K562 (cell line): ENCODE data around the gene PNPLA2. TPM values are rescaled to one million over a fixed set of nuclear protein-coding genes. Genes with fewer than 3 reads are reported as not detected.

Experiments
- AFF1 ChIP-seq, 2 experiments: fragments of 450-650 bp; IDR thresholded peaks; 2 replicates each; pipeline ENCODE4 v1.6.1; 2018; ENCODE audit warnings: mild to moderate bottlenecking in 2 of 2, low read depth in 1 of 2; ENCODE audit not compliant: partially characterized antibody in 2 of 2
- ATF1 ChIP-seq, 2 experiments: fragments of 450-650 bp in 1 of 2; IDR thresholded peaks; 2 replicates each; pipeline ENCODE4 v1.6.1; 2016; ENCODE audit warnings: missing compliant biosample characterization in 1 of 2, missing genetic modification characterization in 1 of 2
- CEBPG ChIP-seq, 3 experiments: fragments of 200-800 bp in 1 of 3; sonication (Bioruptor generic) in 1 of 3; sonication (generic) in 1 of 3; formaldehyde crosslinking in 1 of 3; IDR thresholded peaks in 2 of 3; conservative IDR thresholded peaks in 1 of 3; 2 replicates each; pipeline versions ENCODE4 v1.6.1 to v1.8.0; 2016 to 2022; ENCODE audit warnings: missing compliant biosample characterization in 2 of 3, missing genetic modification characterization in 2 of 3, mild to moderate bottlenecking in 1 of 3, missing genetic modification reagents in 1 of 3
- DACH1 ChIP-seq: fragments of 450-650 bp; IDR thresholded peaks from 2 replicates; pipeline ENCODE4 v1.6.1; 2018; ENCODE audit not compliant: partially characterized antibody
- KHSRP ChIP-seq: fragments of 450-650 bp; IDR thresholded peaks from 2 replicates; pipeline ENCODE4 v1.6.1; 2017
- NR2C2 ChIP-seq, 2 experiments: fragments of 200-800 bp in 1 of 2; sonication (Bioruptor generic) in 1 of 2; sonication (generic) in 1 of 2; formaldehyde crosslinking in 1 of 2; IDR thresholded peaks; 2 replicates each; pipeline versions ENCODE4 v1.6.1 to v1.8.0; 2016 to 2022; ENCODE audit warnings: mild to moderate bottlenecking in 1 of 2, missing compliant biosample characterization in 1 of 2, missing genetic modification characterization in 1 of 2, missing genetic modification reagents in 1 of 2
- RAD51 ChIP-seq: fragments of 450-650 bp; IDR thresholded peaks from 2 replicates; pipeline ENCODE4 v1.7.1; 2016; ENCODE audit warnings: low read depth, mild to moderate bottlenecking, borderline replicate concordance
- RCOR1 ChIP-seq, 2 experiments: IDR thresholded peaks; 2 replicates each; pipeline ENCODE4 v1.6.1; 2012; ENCODE audit warnings: low read depth in 2 of 2, low read length in 2 of 2, borderline replicate concordance in 1 of 2, improper control_type of control experiment in 1 of 2
- SMARCA4 ChIP-seq: fragments of 450-650 bp; IDR thresholded peaks from 2 replicates; pipeline ENCODE4 v1.6.1; 2016
- ZFP1 ChIP-seq: fragments of 450-650 bp; formaldehyde crosslinking; IDR thresholded peaks from 2 replicates; pipeline ENCODE4 v1.4.0; 2020; ENCODE audit warnings: mild to moderate bottlenecking, mixed read lengths
- ZNF197 ChIP-seq: fragments of 200-800 bp; sonication (Bioruptor generic); IDR thresholded peaks from 2 replicates; pipeline ENCODE4 v1.6.1; 2016; ENCODE audit warnings: low read depth, missing genetic modification characterization, missing compliant biosample characterization
- polyA plus RNA-seq, 8 experiments: library from polyadenylated mRNA; depleted of rRNA in 4 of 8; stranded (reverse) in 5 of 8; unstranded in 3 of 8; fragments of >200 nt; fragmentation: Nextera tagmentation in 2 of 8; fragmentation: Illumina TruSeq in 1 of 8; extraction: Ambion mirVana in 2 of 8; extraction: Trizol in 1 of 8; gene quantifications; 2 replicates each; pipeline versions ENCODE4 v1.2.1 to v1.2.3, GENCODE V29; 2011 to 2014; ENCODE audit warnings: inconsistent platforms in 1 of 8, missing spikeins in 1 of 8
- total RNA-seq, 7 experiments: library from RNA; depleted of rRNA in 6 of 7; stranded (reverse); fragments of >200 nt in 6 of 7; fragmentation: Illumina TruSeq in 2 of 7; extraction: Trizol in 2 of 7; gene quantifications; 2 replicates each; pipeline versions ENCODE4 v1.2.1 to v1.2.3, GENCODE V29; 2011 to 2021; ENCODE audit warnings: low replicate concordance in 1 of 7
- TF ChIP-seq, protein P1 (sequence below): sonication (generic); formaldehyde crosslinking; IDR thresholded peaks from 2 replicates; pipeline ENCODE4 v1.8.0; 2022; ENCODE audit warnings: mild to moderate bottlenecking, missing genetic modification reagents
- TF ChIP-seq, protein P2 (sequence below), 2 experiments: fragments of 150-350 bp in 1 of 2; IDR thresholded peaks; 2 replicates each; pipeline ENCODE4 v1.6.1; 2012 to 2016; ENCODE audit warnings: low read depth in 2 of 2, low read length in 2 of 2, mild to moderate bottlenecking in 1 of 2, moderate library complexity in 1 of 2

PNPLA2 gene
- total and polyA plus RNA-seq, 9 of the 15 experiments (the other 6 are each of a cell fraction or from before 2014, with no cell fraction given), result 0.39 to 87.1 (median 8.4) TPM

DNA sequence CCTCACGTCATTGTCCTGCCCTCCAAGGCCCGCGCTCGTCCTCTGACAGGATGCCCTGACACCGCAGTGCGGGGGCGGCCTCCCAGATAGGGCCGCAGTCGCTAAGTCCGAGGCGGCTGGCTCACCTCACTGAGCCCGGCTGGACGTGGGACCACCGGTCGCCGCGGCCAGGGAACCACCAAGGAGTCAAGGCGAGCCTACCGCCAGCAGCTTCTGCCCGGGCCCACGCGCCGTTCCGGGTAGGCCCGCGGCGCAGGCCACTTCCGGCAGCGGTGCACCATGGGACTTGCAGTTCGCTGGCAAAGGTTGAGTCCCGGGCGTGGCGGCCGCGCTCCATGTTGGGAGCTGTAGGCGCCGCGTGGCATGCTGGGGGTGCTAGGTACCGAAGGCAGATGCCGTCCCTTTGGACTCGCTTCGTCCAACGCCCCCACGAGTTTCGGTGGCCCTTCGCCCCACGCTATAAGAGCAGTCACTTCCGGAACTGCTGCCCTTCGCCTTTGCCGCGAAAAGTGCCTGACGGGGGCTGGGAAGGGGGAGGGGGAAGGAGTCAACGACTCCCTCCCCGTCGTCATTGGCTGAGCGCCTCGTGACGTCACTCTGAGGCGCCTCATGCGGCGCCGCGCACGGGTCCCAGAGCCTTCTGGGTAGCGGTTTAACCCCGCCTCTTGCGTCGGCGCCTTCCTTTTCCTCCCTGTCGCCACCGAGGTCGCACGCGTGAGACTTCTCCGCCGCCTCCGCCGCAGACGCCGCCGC is 9.3 kb upstream of the PNPLA2 start, which contains the start of gene RPLP2 (continued):
- TF ChIP-seq AFF1 (IDR thresholded peaks at IDR 0.05; ENCODE audit: low read depth in 1 of 2, partially characterized antibody in 2 of 2) (peak in 1 of 2 experiments; percentile 97), DACH1 (no peak), ZFP1 (CRISPR knock-in tag) (no peak), ZNF197 (CRISPR knock-in tag) (peak; percentile 72; the same call in 1 of the 2 replicates), CEBPG (CRISPR knock-in tag; IDR thresholded peaks at IDR 0.05) (peak; percentile 26; the same call in 1 of the 2 replicates), CEBPG (tag; conservative IDR thresholded peaks at IDR 0.05 in 1 of 2, IDR thresholded peaks at IDR 0.05 in 1 of 2) (no peak), RCOR1 (IDR thresholded peaks at IDR 0.05; ENCODE audit: borderline replicate concordance in 1 of 2, low read depth in 2 of 2, low read length in 2 of 2) (peak; percentile 13 to 47; a peak in 2 of 4 replicates), ATF1 (CRISPR knock-in tag; IDR thresholded peaks at IDR 0.05) (peak; percentile 98), ATF1 (tag; IDR thresholded peaks at IDR 0.05) (peak; percentile 100), SMARCA4 (no peak), RAD51 (no peak; the same call in 1 of the 2 replicates), KHSRP (peak; percentile 98), NR2C2 (CRISPR knock-in tag; IDR thresholded peaks at IDR 0.05) (peak; percentile 88; the same call in 1 of the 2 replicates), NR2C2 (tag; IDR thresholded peaks at IDR 0.05) (peak; percentile 97)
- TF ChIP-seq, protein P1, sequence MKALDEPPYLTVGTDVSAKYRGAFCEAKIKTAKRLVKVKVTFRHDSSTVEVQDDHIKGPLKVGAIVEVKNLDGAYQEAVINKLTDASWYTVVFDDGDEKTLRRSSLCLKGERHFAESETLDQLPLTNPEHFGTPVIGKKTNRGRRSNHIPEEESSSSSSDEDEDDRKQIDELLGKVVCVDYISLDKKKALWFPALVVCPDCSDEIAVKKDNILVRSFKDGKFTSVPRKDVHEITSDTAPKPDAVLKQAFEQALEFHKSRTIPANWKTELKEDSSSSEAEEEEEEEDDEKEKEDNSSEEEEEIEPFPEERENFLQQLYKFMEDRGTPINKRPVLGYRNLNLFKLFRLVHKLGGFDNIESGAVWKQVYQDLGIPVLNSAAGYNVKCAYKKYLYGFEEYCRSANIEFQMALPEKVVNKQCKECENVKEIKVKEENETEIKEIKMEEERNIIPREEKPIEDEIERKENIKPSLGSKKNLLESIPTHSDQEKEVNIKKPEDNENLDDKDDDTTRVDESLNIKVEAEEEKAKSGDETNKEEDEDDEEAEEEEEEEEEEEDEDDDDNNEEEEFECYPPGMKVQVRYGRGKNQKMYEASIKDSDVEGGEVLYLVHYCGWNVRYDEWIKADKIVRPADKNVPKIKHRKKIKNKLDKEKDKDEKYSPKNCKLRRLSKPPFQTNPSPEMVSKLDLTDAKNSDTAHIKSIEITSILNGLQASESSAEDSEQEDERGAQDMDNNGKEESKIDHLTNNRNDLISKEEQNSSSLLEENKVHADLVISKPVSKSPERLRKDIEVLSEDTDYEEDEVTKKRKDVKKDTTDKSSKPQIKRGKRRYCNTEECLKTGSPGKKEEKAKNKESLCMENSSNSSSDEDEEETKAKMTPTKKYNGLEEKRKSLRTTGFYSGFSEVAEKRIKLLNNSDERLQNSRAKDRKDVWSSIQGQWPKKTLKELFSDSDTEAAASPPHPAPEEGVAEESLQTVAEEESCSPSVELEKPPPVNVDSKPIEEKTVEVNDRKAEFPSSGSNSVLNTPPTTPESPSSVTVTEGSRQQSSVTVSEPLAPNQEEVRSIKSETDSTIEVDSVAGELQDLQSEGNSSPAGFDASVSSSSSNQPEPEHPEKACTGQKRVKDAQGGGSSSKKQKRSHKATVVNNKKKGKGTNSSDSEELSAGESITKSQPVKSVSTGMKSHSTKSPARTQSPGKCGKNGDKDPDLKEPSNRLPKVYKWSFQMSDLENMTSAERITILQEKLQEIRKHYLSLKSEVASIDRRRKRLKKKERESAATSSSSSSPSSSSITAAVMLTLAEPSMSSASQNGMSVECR, result peak; percentile 99
- TF ChIP-seq, protein P2, sequence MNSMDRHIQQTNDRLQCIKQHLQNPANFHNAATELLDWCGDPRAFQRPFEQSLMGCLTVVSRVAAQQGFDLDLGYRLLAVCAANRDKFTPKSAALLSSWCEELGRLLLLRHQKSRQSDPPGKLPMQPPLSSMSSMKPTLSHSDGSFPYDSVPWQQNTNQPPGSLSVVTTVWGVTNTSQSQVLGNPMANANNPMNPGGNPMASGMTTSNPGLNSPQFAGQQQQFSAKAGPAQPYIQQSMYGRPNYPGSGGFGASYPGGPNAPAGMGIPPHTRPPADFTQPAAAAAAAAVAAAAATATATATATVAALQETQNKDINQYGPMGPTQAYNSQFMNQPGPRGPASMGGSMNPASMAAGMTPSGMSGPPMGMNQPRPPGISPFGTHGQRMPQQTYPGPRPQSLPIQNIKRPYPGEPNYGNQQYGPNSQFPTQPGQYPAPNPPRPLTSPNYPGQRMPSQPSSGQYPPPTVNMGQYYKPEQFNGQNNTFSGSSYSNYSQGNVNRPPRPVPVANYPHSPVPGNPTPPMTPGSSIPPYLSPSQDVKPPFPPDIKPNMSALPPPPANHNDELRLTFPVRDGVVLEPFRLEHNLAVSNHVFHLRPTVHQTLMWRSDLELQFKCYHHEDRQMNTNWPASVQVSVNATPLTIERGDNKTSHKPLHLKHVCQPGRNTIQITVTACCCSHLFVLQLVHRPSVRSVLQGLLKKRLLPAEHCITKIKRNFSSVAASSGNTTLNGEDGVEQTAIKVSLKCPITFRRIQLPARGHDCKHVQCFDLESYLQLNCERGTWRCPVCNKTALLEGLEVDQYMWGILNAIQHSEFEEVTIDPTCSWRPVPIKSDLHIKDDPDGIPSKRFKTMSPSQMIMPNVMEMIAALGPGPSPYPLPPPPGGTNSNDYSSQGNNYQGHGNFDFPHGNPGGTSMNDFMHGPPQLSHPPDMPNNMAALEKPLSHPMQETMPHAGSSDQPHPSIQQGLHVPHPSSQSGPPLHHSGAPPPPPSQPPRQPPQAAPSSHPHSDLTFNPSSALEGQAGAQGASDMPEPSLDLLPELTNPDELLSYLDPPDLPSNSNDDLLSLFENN (IDR thresholded peaks at IDR 0.05; ENCODE audit: low read depth in 2 of 2, low read length in 2 of 2), result no peak; a peak in 1 of 4 replicates
